ENCODE data around the gene TKTL1.

DNA sequence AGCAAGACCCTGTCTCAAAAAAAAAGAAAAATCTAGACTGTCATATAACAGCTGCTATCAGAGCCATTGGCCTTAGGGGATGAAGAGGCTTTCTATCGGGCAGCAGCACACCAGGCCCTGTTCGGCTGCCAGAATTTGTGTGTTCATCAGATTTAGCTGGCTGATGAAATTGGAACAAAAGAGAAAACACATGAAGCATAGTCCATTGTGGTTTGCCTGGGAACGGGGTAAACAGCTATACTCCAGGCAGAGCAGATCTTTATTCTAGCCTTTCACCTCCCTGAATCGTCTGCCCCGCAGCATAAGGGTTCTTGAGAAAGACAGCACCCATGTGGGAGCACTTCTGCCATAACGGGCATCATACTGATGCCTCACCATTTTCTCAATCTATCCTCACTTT is 11.6 kb downstream of the TKTL1 start:
- TF ChIP-seq, protein P1, sequence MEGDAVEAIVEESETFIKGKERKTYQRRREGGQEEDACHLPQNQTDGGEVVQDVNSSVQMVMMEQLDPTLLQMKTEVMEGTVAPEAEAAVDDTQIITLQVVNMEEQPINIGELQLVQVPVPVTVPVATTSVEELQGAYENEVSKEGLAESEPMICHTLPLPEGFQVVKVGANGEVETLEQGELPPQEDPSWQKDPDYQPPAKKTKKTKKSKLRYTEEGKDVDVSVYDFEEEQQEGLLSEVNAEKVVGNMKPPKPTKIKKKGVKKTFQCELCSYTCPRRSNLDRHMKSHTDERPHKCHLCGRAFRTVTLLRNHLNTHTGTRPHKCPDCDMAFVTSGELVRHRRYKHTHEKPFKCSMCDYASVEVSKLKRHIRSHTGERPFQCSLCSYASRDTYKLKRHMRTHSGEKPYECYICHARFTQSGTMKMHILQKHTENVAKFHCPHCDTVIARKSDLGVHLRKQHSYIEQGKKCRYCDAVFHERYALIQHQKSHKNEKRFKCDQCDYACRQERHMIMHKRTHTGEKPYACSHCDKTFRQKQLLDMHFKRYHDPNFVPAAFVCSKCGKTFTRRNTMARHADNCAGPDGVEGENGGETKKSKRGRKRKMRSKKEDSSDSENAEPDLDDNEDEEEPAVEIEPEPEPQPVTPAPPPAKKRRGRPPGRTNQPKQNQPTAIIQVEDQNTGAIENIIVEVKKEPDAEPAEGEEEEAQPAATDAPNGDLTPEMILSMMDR (IDR thresholded peaks at IDR 0.05; ENCODE audit: low read depth, low read length, poor library complexity, severe bottlenecking): no peak
- TF ChIP-seq EZH2phosphoT487 (IDR thresholded peaks at IDR 0.05; ENCODE audit: borderline replicate concordance, low read length): no peak

Data from DOHH2 (cell line).